ENCODE results near the gene HK2.

Gene HK2

DNA sequence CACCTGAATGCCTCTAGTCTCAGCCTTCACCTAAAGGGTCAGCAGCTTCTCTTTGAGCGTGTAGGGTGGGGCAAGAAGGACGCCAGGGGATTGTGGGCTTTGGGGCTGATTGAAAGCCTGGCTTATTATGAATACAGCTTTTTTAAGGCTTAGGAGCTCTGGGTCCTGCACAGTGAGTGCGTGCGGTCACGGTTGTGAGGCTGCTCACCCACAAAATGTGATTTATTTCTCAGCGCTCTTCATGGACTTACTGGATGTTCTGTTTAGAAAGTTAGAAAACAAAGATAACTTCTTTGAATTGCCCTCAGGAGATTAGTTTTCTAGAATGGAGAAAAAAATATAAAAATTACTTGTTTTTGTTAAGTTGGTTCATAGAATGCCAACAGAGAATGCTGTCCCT, 37.5 kb downstream of the HK2 start:
- DNase-seq (no peak), ATAC-seq (ENCODE audit: insufficient read depth, low read depth) (no peak)
- TF ChIP-seq, protein P1, sequence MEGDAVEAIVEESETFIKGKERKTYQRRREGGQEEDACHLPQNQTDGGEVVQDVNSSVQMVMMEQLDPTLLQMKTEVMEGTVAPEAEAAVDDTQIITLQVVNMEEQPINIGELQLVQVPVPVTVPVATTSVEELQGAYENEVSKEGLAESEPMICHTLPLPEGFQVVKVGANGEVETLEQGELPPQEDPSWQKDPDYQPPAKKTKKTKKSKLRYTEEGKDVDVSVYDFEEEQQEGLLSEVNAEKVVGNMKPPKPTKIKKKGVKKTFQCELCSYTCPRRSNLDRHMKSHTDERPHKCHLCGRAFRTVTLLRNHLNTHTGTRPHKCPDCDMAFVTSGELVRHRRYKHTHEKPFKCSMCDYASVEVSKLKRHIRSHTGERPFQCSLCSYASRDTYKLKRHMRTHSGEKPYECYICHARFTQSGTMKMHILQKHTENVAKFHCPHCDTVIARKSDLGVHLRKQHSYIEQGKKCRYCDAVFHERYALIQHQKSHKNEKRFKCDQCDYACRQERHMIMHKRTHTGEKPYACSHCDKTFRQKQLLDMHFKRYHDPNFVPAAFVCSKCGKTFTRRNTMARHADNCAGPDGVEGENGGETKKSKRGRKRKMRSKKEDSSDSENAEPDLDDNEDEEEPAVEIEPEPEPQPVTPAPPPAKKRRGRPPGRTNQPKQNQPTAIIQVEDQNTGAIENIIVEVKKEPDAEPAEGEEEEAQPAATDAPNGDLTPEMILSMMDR (IDR thresholded peaks at IDR 0.05; ENCODE audit: borderline replicate concordance, extremely low read depth, low read length, poor library complexity, severe bottlenecking), result no peak
- no peak for TF ChIP-seq EZH2 (IDR thresholded peaks at IDR 0.05; ENCODE audit: borderline replicate concordance, low read depth, low read length, severe bottlenecking)
- no peaks in the 10 kb centered on the region for H3K27me3 ChIP-seq (ENCODE audit: insufficient read depth, low read length, poor library complexity)
- no peaks in the 10 kb centered on the region for H3K4me1 ChIP-seq (ENCODE audit: insufficient read depth, low read length)
- no peak overlapping the region for H3K9ac ChIP-seq (ENCODE audit: low read depth, low read length)
- H2AFZ ChIP-seq (ENCODE audit: low read depth, low read length), result no peak overlapping the region
- peaks cover 93% of the 10 kb centered on the region for H3K36me3 ChIP-seq (ENCODE audit: insufficient read depth, low read length)
- no peak overlapping the region for H3K4me3 ChIP-seq (ENCODE audit: low read depth in 1 of 2, low read length in 2 of 2)
- no peak overlapping the region for H3K27ac ChIP-seq (ENCODE audit: low read length)
- no peaks in the 10 kb centered on the region for H3K9me3 ChIP-seq (ENCODE audit: insufficient read depth, low read length, severe bottlenecking)
- peaks cover 12% of the 10 kb centered on the region for H3K79me2 ChIP-seq (ENCODE audit: insufficient read depth, low read length)
- H3K4me2 ChIP-seq (ENCODE audit: insufficient read depth, low read length), result no peak overlapping the region
- peaks cover 31% of the 10 kb centered on the region for H4K20me1 ChIP-seq (ENCODE audit: insufficient read depth, low read length)

GRCh38 chr2:74872389-74872836, 38.5 kb downstream of the HK2 start:
- Histone ChIP-seq H4K20me1 (ENCODE audit: insufficient read depth, low read length) (peaks cover 26% of the 10 kb centered on the region), H3K9ac (ENCODE audit: low read depth, low read length) (no peak overlapping the region), H2AFZ (ENCODE audit: low read depth, low read length) (no peak overlapping the region), H3K27ac (ENCODE audit: low read length) (no peak overlapping the region), H3K4me1 (ENCODE audit: insufficient read depth, low read length) (no peaks in the 10 kb centered on the region), H3K4me3 (ENCODE audit: low read depth in 1 of 2, low read length in 2 of 2) (no peak overlapping the region), H3K36me3 (ENCODE audit: insufficient read depth, low read length) (peaks cover 94% of the 10 kb centered on the region), H3K9me3 (ENCODE audit: insufficient read depth, low read length, severe bottlenecking) (no peaks in the 10 kb centered on the region), H3K79me2 (ENCODE audit: insufficient read depth, low read length) (peaks cover 5% of the 10 kb centered on the region), H3K27me3 (ENCODE audit: insufficient read depth, low read length, poor library complexity) (no peaks in the 10 kb centered on the region), H3K4me2 (ENCODE audit: insufficient read depth, low read length) (no peak overlapping the region)
- TF ChIP-seq, protein P1 (IDR thresholded peaks at IDR 0.05; ENCODE audit: borderline replicate concordance, extremely low read depth, low read length, poor library complexity, severe bottlenecking), result no peak
- TF ChIP-seq EZH2 (IDR thresholded peaks at IDR 0.05; ENCODE audit: borderline replicate concordance, low read depth, low read length, severe bottlenecking), result no peak
- DNase-seq, result no peak
- ATAC-seq (ENCODE audit: insufficient read depth, low read depth), result no peak

GRCh38 chr2:74873012-74873665, 39.2 kb downstream of the HK2 start:
- H3K4me3 ChIP-seq (ENCODE audit: low read depth in 1 of 2, low read length in 2 of 2), result no peak overlapping the region
- no peak overlapping the region for H3K27ac ChIP-seq (ENCODE audit: low read length)
- H4K20me1 ChIP-seq (ENCODE audit: insufficient read depth, low read length), result peaks cover 20% of the 10 kb centered on the region
- ATAC-seq (ENCODE audit: insufficient read depth, low read depth) (no peak), DNase-seq (no peak)
- no peak overlapping the region for H3K9ac ChIP-seq (ENCODE audit: low read depth, low read length)
- no peaks in the 10 kb centered on the region for H3K27me3 ChIP-seq (ENCODE audit: insufficient read depth, low read length, poor library complexity)
- no peaks in the 10 kb centered on the region for H3K4me1 ChIP-seq (ENCODE audit: insufficient read depth, low read length)
- TF ChIP-seq, protein P1 (IDR thresholded peaks at IDR 0.05; ENCODE audit: borderline replicate concordance, extremely low read depth, low read length, poor library complexity, severe bottlenecking), result no peak
- TF ChIP-seq EZH2 (IDR thresholded peaks at IDR 0.05; ENCODE audit: borderline replicate concordance, low read depth, low read length, severe bottlenecking), result no peak
- no peak overlapping the region for H2AFZ ChIP-seq (ENCODE audit: low read depth, low read length)
- no peaks in the 10 kb centered on the region for H3K9me3 ChIP-seq (ENCODE audit: insufficient read depth, low read length, severe bottlenecking)
- no peak overlapping the region for H3K4me2 ChIP-seq (ENCODE audit: insufficient read depth, low read length)
- peaks cover 94% of the 10 kb centered on the region for H3K36me3 ChIP-seq (ENCODE audit: insufficient read depth, low read length)
- peaks cover 2% of the 10 kb centered on the region for H3K79me2 ChIP-seq (ENCODE audit: insufficient read depth, low read length)

Measured in DND-41 (cell line).